ENCODE results near the gene RGS7.
"Not testable (repeated sequence)": the region's sequence is repeated elsewhere in the genome, so short reads cannot be mapped to it uniquely, and the experiment has no call there.

Gene RGS7

DNA sequence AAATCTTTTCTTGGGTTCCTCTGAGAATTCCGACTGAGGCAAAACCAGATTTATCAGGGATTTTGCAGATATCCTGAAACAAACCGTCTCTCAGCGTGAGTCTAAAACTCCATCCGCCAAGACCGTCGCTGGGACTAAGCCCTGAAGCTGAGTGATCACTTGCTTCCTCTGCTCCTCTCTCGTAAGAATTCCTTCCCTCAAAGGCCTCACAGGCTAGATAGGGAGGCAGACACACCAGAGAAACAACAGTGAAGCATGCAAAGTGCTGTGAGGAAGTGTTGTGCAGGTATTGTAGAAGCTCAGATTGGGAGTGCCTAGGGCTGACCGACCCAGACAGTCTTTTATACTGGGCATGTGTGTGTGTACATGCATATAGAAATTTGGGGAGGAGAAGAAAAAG lies 119.1 kb downstream of the RGS7 start:
- TF ChIP-seq CTCF (IDR thresholded peaks at IDR 0.05; ENCODE audit: low read depth, low read length, missing control alignments) = no peak
- H3K4me3 ChIP-seq (replicated peaks; ENCODE audit: low read depth, low read length) = no peak overlapping the region
- DNase-seq (ENCODE audit: extremely low read depth, low read depth) = no peak

GRCh38 chr1:241235256-241235897 lies 121.6 kb downstream of the RGS7 start:
- no peak for TF ChIP-seq CTCF (IDR thresholded peaks at IDR 0.05; ENCODE audit: low read depth, low read length, missing control alignments)
- DNase-seq (ENCODE audit: extremely low read depth, low read depth) = no peak
- no peak overlapping the region for H3K4me3 ChIP-seq (replicated peaks; ENCODE audit: low read depth, low read length)

GRCh38 chr1:241229711-241230110 lies 127.3 kb downstream of the RGS7 start:
- H3K4me3 ChIP-seq (replicated peaks; ENCODE audit: low read depth, low read length) = no peak overlapping the region
- no peak for TF ChIP-seq CTCF (IDR thresholded peaks at IDR 0.05; ENCODE audit: low read depth, low read length, missing control alignments)
- no peak for DNase-seq (ENCODE audit: extremely low read depth, low read depth)

- no peak for DNase-seq (ENCODE audit: extremely low read depth, low read depth)
- no peak overlapping the region for H3K4me3 ChIP-seq (replicated peaks; ENCODE audit: low read depth, low read length)
- TF ChIP-seq CTCF (IDR thresholded peaks at IDR 0.05; ENCODE audit: low read depth, low read length, missing control alignments) = no peak
These were observed 127.8 kb downstream of the RGS7 start for GRCh38 chr1:241229216-241229615.

DNA sequence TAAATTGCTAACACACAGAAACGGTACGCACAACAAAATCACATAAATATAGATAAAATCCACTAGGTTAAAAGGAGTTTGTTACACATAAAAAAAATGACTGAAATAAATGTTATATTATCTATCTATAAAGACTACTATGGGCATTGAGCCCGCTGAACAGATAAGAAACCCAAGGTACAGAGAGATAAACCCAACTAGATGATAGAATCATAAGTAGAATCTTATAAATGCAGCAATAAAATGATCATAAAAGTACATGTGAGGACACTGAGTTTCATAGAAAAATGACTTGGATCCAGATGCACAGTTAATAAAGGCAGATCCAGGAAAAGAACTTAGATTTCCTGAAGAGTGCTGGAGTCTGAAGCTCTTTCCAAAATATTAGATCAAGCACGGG lies 128.7 kb downstream of the RGS7 start:
- no peak for DNase-seq (ENCODE audit: extremely low read depth, low read depth)
- H3K4me3 ChIP-seq (replicated peaks; ENCODE audit: low read depth, low read length) = no peak overlapping the region
- no peak for TF ChIP-seq CTCF (IDR thresholded peaks at IDR 0.05; ENCODE audit: low read depth, low read length, missing control alignments)

DNA sequence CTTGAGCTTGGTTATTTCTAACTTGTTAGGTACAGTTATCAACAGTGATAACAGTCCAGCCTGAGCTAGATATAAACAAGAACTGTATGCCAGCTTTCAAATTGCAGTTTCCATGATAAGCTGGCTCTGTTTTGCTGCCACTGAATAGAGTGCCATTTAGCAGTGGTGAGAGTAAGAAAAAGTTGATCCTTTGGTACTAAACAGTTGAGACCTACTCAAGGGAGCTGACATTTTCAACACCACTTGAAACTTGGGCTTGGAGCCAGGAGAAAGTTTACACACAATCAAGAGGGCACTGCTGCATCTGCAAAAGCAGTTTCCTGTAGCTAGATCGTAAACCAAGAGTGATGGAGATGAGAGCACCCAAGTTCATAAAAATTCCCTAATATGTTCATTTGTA lies 131.3 kb downstream of the RGS7 start:
- TF ChIP-seq CTCF (IDR thresholded peaks at IDR 0.05; ENCODE audit: low read depth, low read length, missing control alignments) = no peak
- no peak for DNase-seq (ENCODE audit: extremely low read depth, low read depth)
- no peak overlapping the region for H3K4me3 ChIP-seq (replicated peaks; ENCODE audit: low read depth, low read length)

GRCh38 chr1:241224189-241224588 lies 132.8 kb downstream of the RGS7 start:
- DNase-seq (ENCODE audit: extremely low read depth, low read depth); H3K4me3 ChIP-seq (replicated peaks; ENCODE audit: low read depth, low read length): not testable (repeated sequence)

GRCh38 chr1:241222813-241223212 lies 134.2 kb downstream of the RGS7 start:
- DNase-seq (ENCODE audit: extremely low read depth, low read depth); H3K4me3 ChIP-seq (replicated peaks; ENCODE audit: low read depth, low read length): not testable (repeated sequence)

Data from HFF-Myc (cell line).